HG02943 (cell line): Measurements from ENCODE around the gene CACNA2D1.
"Not testable (repeated sequence)": the region's sequence is repeated elsewhere in the genome, so short reads cannot be mapped to it uniquely, and the experiment has no call there.

Experiments
- ATAC-seq: cut with Tn5 transposase; IDR thresholded peaks from one replicate; pipeline ENCODE4 v1.9.1; 2021; ENCODE audit warnings: mild to moderate bottlenecking, low read depth, moderate library complexity; ENCODE audit not compliant: unreplicated experiment

CACNA2D1 gene

DNA sequence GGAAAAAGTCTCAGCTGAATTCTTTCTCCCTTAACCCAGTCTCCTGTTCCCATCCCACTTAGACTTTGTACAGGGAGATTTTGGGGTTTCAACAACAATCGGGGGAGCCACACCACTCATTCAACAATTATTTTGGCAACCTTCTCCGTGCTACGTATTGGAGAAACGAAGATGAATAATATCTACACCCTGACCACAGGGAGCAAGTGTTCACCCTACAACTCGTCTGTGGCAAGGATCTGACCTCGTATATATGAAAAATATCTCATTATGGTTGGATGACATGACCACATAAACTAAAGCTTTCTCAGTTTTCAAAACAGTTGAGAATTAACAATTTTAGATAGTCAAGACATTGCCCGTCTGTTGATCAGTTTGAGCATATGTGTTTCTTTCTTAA, 302.1 kb downstream of the CACNA2D1 start:
- no peak for ATAC-seq

DNA sequence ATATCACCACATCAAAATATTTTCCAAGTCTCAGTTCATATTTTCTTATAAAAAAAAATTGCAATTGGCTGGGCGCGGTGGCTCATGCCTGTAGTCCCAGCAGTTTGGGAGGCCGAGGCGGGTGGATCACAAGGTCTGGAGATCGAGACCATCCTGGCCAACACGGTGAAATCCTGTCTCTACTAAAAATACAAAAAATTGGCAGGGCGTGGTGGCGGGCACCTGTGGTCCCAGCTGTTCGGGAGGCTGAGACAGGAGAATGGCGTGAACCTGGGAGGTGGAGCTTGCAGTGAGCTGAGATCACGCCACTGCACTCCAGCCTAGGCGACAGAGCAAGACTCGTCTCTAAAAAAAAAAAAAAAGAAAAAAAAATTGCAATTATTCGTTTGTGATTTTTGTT, 303.0 kb downstream of the CACNA2D1 start:
- ATAC-seq: not testable (repeated sequence)

DNA sequence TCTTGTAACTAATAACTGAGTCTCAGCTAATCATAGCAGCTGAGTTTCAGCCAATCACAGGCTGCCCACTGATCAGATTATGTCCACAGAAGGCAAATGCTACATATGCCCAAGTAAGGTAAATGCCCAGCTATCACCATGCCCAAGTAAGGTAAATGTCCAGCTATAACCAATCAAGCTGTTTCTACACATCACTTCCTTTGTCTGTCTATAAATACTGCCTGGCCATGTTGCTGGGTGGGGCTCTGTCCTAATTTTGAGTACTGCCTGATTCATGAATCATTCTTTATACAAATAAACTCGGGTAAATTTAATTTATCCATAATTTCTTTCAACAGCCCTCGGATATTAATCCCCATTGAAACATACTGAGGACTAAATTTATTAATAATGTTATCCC, 312.4 kb downstream of the CACNA2D1 start:
- no peak for ATAC-seq

DNA sequence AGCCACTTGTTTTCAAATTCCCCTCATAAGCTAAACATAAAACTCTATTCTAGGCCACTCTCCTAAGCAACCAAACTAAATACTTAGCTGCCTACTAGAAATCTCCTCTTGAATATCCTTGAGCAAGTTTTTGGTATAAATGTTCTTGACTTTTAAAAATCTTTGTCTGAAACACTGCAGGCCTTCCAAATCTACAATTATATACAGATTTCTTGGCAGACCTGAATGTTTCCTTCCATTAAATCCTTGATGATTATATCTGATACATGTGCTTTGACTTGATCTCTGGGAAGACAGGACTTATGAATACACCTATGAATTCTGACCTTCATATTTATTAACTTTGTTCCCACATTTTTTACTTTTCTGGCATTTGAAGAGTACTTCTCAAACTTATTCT, 314.5 kb downstream of the CACNA2D1 start:
- ATAC-seq: no peak

DNA sequence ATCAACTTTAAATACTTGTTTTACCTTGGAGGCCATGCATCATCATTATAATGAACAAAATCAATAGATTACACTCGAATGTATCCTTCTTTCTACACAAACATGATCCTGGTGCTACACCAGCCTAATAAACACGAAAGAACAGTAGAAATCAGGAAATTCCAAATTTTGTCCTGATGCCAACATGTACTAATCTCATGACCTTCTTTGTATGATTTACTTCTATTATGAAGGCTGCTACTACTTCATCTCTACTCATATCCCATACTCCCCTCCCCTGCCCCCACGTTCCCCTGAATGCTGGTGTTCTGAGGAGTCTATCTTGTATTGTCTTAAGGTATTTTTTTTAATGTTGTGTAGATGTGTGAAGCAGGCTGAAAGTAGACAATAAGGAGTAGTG, 315.0 kb downstream of the CACNA2D1 start:
- ATAC-seq: no peak

DNA sequence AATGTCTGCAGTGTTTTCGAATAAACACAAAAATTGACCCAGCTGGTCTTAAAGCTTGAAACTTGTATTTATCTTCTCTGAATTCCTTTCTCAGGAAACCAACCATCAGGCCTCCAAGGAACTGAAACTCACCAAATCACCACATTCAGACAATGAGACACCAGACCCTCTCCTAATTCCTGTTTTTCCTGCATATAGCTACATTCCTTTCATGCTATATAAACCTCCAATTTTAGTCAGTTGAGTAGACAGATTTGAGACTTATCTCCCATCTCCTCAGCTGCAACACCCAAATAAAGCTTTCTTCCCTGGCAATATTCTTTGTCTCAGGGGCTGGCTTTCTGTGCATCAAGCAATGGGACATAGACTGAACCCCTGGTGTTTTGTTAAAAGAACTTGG, 317.0 kb downstream of the CACNA2D1 start:
- no peak for ATAC-seq

DNA sequence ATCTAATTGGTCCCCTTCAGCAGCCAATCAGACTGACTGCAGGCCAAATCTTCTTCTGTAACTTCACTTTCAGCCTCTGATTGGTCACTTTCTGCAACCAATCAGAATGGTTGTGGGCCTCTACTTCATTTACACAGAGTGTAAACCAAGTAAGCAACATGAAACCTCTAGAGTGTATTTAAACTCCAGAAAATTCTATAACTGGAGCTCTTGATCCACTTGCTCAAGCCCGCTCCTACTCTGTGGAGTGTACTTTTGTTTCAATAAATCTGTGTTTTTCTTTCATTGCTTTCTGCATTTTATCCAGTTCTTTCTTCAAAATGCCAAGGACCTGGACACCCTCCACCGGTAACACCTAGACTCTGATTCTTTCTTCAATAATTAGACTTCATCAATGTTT, 319.1 kb downstream of the CACNA2D1 start:
- no peak for ATAC-seq

DNA sequence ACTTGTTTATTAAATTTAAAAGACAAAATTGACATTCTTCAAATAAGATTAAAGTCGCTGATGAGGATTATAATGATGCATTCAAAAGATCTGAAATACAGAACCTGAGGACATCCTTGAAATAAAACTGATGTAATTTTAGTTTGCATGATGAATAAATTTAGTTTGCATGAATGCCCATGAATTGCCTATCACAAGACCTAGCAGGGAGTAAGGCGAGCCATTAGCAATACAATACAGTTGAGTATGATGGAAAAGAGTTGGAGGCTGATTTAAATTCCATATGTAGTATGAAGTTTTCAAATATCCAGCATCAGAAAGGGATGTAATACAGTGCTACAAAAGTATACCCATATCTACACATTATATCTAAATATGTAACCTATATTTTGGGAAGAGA, 321.3 kb downstream of the CACNA2D1 start:
- ATAC-seq: no peak

DNA sequence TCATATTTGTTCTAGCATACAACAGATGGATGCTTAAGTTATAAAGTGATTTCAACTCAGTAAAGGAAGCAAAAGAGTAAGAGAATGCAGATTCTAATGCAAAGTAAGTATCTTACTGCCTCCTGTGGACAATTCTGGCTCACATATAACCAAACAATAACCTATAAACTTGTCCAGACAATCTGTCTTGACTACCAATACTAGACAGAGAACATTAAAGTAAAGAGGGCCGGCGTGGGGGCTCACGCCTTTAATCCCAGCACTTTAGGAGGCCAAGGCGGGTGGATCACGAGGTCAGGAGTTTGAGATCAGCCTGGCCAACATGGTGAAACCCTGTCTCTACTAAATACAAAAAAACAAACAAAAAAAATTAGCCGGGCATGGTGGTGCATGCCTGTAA, 329.3 kb downstream of the CACNA2D1 start:
- no peak for ATAC-seq

DNA sequence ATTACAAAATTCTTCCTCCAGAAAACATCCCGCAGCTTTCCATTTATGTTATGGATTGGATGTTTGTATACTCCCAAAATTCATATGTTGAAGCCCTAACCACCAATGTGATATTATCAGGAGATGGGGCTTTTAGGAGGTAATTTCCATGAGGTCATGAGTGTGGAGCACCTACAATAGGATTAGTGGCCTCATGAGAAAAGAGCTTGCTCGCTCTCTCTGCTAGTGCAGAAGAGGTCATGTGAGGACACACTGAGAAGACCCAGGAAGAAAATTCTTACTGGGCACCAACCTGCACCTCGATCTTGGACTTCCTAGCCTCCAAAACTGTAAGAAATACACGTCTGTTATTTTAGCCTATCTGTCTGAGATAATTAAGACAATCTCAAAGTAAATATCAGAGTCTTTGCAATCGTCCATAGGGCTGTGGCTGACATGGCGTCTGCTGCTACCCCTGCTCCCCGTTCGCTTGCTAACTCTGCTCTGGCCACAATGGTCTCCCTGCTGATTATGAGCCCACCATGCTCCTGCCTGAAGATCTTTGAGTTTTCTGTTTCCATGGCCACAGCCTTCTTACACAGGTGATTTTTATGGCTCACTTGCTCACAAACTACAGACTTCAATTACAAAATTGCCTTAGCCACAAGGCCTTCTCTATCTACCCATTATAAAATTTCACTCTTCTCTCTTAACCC, 333.3 kb downstream of the CACNA2D1 start:
- no peak for ATAC-seq

DNA sequence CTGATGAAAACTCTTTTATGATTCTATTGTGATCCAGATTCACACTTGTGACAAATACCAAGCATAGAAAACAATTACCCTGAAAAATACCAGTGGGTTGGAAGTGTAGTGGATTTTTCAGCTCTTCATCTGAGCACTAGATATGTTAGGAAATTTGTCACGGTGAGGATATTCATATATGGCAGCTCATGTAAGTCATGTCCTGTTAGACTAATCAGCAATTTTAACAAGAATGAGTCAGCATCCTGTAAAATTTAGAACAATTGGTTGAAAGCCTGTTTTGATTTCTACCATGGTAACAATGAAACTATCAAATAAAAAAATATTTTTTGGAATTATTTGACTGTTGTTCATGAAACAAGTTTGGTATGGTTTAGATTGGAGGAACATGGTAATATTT, 334.3 kb downstream of the CACNA2D1 start:
- ATAC-seq: no peak

DNA sequence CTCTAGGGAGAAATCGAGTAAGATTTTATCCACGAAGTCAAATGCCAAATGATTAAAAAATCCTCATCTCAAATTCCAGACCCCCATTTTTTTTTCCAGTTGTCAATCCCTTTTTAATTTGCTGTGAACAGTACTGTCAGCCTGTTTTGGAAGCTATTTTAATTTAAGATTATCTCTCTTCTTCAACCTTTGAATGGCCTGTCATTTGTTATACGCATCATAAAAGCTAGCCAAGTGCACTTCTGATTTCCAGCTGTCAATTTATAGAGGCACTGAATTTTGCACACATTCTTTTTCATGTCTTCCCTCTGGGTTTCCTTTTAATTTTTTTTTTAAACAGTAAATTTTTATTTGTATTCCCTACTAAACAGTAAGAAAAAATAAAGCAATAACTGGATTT, 337.4 kb downstream of the CACNA2D1 start:
- no peak for ATAC-seq

DNA sequence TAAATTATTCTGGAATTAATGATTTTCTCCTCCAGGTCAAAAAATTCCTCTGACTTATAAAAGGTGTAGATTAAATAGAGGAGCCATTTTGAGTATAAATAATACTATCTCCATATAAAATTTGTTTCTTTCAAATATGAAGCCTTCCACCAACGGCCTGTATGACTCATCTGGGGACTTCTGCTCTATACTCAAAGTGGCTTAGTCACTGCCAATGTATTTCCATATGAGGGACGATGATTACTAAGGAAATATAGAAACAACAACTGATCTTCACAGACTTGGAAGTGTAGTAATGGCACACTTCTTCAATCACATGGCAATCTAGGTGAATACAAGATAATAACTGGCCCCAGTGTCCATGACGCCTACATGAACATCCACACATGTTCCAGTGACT, 338.1 kb downstream of the CACNA2D1 start:
- no peak for ATAC-seq

DNA sequence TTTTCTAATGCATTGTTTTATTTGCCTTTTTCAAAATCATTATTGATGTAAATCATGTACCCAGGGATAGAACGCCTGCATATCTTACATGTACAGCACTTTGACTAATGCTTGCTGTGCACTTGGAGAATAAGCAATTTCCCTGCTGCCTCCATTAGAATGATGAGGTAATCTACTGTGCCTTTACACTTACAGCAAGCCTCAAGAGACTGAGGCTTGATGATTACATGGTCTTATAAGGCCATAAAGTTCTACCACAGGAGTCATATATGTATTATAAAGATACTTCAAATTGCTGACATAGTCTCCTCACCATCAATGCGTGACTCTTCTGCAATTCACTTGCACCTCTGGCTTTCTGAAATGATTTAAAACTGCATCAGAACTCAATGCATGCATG, 345.2 kb downstream of the CACNA2D1 start:
- no peak for ATAC-seq

DNA sequence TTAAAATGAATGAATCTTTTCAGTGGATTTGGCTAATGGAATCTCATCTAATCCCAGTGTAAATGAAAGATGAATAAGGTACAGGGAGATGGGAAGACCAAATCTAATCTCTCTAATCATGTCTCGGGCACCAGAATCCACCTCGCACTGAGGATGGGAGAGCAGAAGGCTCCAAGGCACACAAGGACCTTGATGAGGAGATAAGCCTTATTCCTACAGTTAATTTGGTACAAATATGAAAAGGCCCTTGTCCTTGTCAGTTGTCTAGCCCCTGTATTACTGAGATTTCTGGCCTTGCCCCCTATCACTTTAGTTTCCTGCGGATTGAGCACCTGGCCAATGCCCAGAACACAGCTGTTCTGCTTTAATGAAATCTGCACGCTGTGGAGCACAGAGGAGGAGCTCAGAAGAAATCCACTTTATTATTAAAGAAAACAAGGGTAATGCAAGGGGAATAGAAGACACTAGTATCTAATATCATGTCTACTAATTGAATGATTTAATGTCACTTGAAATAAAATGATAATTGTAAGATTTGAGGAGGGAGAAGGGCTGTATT, 352.4 kb downstream of the CACNA2D1 start:
- no peak for ATAC-seq

DNA sequence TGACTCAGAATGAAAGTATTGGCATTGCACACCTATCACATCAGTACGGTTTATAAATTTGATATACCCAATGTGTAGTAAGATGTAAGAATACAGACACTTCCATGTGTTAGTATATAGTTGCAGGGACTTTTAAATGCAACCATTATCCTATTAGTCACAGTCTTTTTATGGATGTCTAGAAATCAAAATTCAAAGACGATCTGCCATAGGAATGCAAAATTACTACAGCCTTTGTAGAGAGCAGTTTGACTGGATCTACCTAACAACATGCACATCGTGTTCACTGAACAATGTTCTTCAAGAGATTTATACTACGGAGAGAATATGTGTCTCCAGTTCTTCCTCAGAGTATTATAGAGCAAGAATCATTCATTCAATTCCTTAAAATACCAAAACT, 356.5 kb downstream of the CACNA2D1 start:
- ATAC-seq: no peak

DNA sequence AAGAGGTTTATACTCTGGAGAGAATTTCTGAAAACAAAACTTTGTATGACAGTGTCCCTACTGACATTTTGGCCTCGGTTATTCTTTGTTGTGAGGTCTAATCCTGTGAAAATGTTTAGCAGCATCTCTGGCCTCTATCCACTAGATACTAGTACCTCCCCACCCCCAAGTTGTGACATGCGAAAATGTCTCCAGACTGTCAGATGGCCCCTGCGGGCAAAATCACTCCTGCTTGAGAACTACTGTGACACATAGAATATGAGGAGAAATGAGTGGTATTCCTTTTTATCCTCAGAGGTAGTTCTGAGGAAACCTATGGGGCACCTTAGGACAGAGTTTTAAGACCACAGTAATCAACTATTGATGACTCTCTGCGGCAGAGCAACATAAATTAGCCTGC, 358.5 kb downstream of the CACNA2D1 start:
- ATAC-seq: no peak

DNA sequence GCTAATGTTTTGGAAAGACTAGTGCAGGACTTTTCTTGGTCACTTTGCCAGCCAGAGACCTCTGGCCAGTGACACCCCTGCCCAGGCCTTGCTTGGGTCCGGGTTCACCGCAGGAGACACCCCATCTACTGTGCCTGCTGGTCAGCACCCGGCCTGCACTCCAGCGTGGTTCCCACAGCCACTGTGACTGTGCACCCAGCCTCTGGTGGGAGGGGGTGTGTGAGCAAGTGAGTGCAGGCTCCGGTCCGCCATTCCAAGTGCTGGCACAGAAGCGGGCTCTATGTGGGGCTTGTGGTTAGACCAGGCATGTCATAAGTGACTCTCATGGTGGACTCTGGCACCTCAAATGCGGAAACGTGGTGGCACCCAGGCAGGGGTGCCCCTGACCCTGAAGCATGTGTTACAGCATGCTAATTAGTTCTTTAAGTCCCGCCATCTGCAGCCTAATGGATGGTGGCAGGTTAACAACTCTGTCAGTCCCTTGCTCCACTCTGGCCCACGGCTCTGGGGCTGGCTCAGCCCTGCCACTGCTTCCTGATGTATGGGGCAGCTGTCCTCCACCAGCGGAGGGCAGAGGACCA, 361.8 kb downstream of the CACNA2D1 start:
- ATAC-seq: no peak

DNA sequence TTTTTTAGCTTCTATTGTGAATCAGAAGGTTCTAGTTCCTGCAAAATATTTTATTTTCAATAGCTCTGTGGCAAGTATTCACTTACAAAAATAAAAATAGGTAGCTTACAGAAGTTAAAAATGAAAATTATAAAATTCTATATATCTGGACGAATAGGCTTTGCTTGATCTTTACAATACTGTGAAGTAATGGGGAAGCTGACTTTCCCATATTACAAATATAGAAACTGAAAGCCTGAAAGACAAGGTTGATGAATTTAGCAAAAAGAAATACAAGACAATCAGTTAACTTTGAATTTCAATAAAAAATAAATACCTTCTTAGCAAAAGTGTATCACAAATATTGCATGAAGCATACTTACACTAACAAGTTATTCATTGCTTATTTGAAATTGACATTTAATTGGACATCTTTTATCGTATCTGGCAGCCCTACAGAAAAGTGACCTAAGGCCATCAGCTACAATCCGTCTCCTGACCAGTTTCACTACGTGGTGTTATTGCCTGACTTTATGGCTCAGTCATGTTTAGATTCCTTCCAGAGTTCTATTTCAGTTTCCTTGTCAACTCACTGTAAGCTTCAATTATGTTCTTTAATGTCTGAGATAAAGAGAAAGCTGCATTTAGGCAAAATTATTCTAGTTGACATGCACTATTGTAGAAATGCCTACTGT, 363.2 kb downstream of the CACNA2D1 start:
- ATAC-seq: no peak

DNA sequence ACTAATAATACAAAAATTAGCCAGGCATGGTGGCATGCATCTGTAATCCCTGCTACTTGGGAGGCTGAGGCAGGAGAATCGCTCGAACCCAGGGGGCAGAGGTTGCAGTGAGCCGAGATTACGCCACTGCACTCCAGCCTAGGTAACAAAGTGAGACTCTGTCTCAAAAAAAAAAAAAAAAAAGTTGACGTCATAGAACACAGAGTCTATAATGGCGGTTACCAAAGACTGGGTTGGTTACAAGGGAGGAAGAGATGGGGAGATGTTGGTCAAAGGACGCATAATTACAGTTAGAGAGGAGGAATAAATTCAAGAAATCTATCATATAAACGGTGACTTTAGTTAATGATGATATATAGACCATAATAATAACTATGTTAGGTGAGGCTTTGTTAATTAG, 364.1 kb downstream of the CACNA2D1 start:
- ATAC-seq: no peak

DNA sequence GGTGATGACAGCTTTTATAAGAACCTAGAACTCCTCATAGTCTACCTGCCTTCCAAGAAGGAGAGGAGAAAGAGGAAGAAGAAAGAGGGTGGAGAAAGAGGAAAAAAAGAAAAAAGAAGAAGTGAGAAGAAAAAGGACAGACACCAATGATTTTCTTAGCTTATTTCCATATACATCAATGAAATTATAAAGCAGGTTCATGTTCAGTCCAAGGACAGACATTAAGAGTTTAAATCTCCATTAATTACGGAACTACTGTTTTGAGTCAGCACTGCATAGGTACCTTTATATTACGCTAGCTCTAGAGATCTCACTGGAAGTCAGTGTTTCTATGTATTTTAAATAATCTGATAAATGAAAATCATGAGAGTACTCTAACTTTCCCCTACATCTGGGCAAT, 364.8 kb downstream of the CACNA2D1 start:
- no peak for ATAC-seq

DNA sequence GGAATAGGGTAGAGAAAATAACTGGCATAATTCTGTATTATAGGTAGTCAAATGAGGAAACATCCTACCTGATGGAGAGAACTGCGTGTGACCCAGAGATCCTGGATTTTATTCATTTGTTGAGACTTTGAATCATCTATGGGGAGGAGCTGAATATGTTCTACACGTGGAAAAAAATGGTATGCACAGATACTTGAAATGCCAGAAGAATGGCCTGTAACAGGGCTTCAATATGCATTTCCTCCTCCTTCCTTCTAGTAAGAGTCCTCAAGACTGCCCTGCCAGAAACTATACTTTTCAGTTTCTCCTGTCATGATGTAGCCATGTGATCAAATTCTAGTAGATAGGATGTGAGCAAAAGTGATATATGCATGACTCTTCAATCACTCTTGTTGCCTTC, 372.1 kb downstream of the CACNA2D1 start:
- no peak for ATAC-seq
